PFSK-1 (cell line): Measurements from ENCODE around the gene THY1.

ENCODE experiments used
- FOXP2 ChIP-seq: optimal IDR thresholded peaks from 2 replicates; pipeline ENCODE3; 2011; ENCODE audit warnings: borderline replicate concordance, control low read depth, inconsistent platforms; ENCODE audit not compliant: insufficient read depth; ENCODE audit errors: extremely low read length, extremely low read depth
- POLR2AphosphoS5 ChIP-seq: IDR thresholded peaks from 2 replicates; pipeline ENCODE4 v1.6.1; 2012; ENCODE audit warnings: low read depth, mild to moderate bottlenecking, control low read depth, low read length, moderate library complexity
- SIN3A ChIP-seq: IDR thresholded peaks from 2 replicates; pipeline ENCODE4 v1.6.1; 2012; ENCODE audit warnings: mild to moderate bottlenecking, low read length, moderate library complexity, borderline replicate concordance; ENCODE audit not compliant: insufficient read depth
- TAF1 ChIP-seq: IDR thresholded peaks from 2 replicates; pipeline ENCODE4 v1.6.1; 2012; ENCODE audit warnings: low read length, control low read depth, borderline replicate concordance; ENCODE audit not compliant: insufficient read depth
- TF ChIP-seq, protein P1 (sequence below), 2 experiments: IDR thresholded peaks; 2 replicates each; pipeline versions ENCODE4 v1.6.1 to v1.8.0; 2011 to 2012; ENCODE audit warnings: low read depth in 2 of 2, low read length in 2 of 2, control low read depth in 1 of 2, inconsistent platforms in 1 of 2, mild to moderate bottlenecking in 1 of 2, moderate library complexity in 1 of 2; ENCODE audit not compliant: insufficient read depth in 1 of 2

Gene THY1

DNA sequence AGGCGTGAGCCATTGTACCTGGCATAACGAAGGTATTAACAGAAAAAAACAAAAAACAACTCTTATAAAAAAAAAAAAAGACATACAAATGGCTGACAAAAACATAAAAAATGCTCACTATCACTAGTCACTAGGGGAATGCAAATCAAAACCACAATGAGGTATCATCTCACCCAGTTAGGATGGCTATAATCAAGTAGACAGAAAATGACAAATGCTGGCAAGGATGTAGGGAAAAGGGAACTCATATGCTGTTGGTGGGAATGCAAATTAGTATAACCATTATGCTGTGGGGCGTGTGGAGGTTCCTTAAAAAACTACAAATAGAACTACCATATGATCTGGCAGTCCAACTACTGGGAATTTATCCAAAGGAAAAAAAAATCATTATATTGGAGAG, 17.0 kb downstream of the THY1 start:
- TF ChIP-seq POLR2AphosphoS5 (no peak), TAF1 (no peak), SIN3A (no peak), FOXP2 (no peak)
- TF ChIP-seq, protein P1, sequence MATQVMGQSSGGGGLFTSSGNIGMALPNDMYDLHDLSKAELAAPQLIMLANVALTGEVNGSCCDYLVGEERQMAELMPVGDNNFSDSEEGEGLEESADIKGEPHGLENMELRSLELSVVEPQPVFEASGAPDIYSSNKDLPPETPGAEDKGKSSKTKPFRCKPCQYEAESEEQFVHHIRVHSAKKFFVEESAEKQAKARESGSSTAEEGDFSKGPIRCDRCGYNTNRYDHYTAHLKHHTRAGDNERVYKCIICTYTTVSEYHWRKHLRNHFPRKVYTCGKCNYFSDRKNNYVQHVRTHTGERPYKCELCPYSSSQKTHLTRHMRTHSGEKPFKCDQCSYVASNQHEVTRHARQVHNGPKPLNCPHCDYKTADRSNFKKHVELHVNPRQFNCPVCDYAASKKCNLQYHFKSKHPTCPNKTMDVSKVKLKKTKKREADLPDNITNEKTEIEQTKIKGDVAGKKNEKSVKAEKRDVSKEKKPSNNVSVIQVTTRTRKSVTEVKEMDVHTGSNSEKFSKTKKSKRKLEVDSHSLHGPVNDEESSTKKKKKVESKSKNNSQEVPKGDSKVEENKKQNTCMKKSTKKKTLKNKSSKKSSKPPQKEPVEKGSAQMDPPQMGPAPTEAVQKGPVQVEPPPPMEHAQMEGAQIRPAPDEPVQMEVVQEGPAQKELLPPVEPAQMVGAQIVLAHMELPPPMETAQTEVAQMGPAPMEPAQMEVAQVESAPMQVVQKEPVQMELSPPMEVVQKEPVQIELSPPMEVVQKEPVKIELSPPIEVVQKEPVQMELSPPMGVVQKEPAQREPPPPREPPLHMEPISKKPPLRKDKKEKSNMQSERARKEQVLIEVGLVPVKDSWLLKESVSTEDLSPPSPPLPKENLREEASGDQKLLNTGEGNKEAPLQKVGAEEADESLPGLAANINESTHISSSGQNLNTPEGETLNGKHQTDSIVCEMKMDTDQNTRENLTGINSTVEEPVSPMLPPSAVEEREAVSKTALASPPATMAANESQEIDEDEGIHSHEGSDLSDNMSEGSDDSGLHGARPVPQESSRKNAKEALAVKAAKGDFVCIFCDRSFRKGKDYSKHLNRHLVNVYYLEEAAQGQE (IDR thresholded peaks at IDR 0.05; ENCODE audit: insufficient read depth in 1 of 2, low read depth in 2 of 2, low read length in 2 of 2) = no peak

DNA sequence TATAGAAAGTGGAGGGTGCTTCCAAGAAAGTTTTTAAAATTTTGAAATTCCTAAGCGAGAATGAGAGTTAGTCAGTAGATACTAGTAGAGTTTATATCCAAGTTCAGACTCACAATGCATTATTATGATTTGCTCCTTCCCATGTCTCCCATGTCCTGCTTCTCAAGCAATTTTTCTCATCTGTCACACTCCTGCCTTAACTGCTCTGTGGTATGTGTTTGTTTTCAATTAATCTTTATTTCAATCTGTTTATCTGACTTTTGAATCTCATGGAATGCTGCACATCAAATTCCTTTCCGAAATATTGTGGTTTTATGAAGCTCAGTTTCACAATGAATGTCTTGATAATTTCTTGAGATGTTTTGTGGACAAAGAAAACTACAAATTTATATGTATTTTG, 18.1 kb downstream of the THY1 start:
- TF ChIP-seq SIN3A (no peak), POLR2AphosphoS5 (no peak), FOXP2 (no peak), TAF1 (no peak)
- TF ChIP-seq, protein P1 (IDR thresholded peaks at IDR 0.05; ENCODE audit: insufficient read depth in 1 of 2, low read depth in 2 of 2, low read length in 2 of 2) = no peak

GRCh38 chr11:119403021-119403420, 20.0 kb downstream of the THY1 start:
- no peak for TF ChIP-seq SIN3A
- TF ChIP-seq, protein P1 (IDR thresholded peaks at IDR 0.05; ENCODE audit: insufficient read depth in 1 of 2, low read depth in 2 of 2, low read length in 2 of 2) = no peak
- no peak for TF ChIP-seq FOXP2
- no peak for TF ChIP-seq TAF1
- no peak for TF ChIP-seq POLR2AphosphoS5

DNA sequence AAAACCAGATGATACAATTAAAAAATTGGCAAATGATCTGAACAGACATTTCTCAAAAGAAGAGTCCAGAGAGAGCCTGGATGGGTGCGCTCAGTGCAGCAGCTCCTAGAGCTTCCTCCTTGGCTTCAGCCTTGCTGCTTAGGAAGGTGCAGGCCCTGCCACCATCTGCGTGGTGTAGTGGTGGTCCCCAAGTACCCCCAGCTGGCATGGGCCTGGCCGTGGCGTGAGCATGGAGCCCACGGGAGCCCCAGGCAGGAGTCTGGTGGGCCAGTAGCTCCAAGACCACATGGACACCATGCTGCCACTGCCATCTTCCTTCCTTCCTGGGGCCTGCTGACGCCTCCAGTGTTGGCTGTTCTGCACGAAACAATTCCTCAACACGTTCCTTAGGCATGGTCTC, 20.5 kb downstream of the THY1 start:
- TF ChIP-seq POLR2AphosphoS5 = no peak

DNA sequence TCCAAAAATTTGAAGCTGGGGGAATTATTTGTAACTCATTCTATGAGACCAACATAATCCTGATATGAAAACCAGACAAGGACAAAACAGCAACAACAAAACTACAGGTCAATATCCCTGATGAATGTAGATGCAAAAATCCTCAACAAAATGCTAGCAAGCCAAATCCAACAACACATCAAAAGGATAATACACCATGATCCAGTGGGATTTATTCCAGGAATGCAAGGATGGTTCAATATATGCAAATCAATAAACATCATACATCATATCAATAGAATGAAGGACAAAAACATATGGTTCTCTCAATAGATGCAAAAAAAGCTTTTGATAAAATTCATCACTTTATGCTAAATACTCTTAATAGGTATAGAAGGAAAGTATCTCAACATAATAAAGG, 22.1 kb downstream of the THY1 start:
- TF ChIP-seq, protein P1 (IDR thresholded peaks at IDR 0.05; ENCODE audit: insufficient read depth in 1 of 2, low read depth in 2 of 2, low read length in 2 of 2) = no peak
- TF ChIP-seq FOXP2 (no peak), POLR2AphosphoS5 (no peak)

DNA sequence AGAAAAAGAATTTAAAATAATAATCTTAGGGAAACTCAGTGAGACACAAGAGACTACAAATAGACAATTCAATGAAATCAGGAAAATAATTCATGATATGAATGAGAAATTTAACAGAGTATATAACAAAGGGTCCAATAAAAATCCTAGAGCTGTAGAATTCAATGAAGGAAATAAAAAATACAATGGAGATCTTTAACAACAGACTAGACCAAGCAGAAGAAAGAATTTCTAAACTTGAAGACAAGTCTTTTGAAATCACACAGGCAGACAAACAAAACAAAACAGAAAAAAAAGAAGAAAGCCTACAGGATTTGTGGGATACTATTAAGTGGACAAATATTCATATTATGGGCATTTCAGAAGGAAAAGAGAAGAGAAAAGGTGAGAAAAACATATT, 25.2 kb downstream of the THY1 start:
- TF ChIP-seq POLR2AphosphoS5 = no peak
- no peak for TF ChIP-seq FOXP2
- TF ChIP-seq SIN3A = no peak
- TF ChIP-seq TAF1 = no peak
- TF ChIP-seq, protein P1 (IDR thresholded peaks at IDR 0.05; ENCODE audit: insufficient read depth in 1 of 2, low read depth in 2 of 2, low read length in 2 of 2) = no peak
